Activated naive CD8-positive, alpha-beta T cell (primary cell): ENCODE results near the gene IPPK.

ENCODE experiments used
- H3K27ac Mint-ChIP-seq: one replicate; pipeline ENCODE4 v1.8.0; 2021; ENCODE audit warnings: mixed read lengths
- H3K27me3 Mint-ChIP-seq: one replicate; pipeline ENCODE4 v1.8.0; 2021; ENCODE audit warnings: mixed read lengths
- H3K36me3 Mint-ChIP-seq: one replicate; pipeline ENCODE4 v1.8.0; 2021; ENCODE audit warnings: mixed read lengths
- H3K4me1 Mint-ChIP-seq: one replicate; pipeline ENCODE4 v1.8.0; 2021; ENCODE audit warnings: low read depth, mixed read lengths
- H3K4me3 Mint-ChIP-seq: one replicate; pipeline ENCODE4 v1.8.0; 2021; ENCODE audit warnings: mild to moderate bottlenecking, mixed read lengths
- H3K9me3 Mint-ChIP-seq: one replicate; pipeline ENCODE4 v1.8.0; 2021; ENCODE audit warnings: low read depth, mixed read lengths

The IPPK gene

GRCh38 chr9:92610470-92611420 is 59.2 kb downstream of the IPPK start:
- H3K36me3 Mint-ChIP-seq: no peaks in the 10 kb centered on the region
- no peaks in the 10 kb centered on the region for H3K4me1 Mint-ChIP-seq
- H3K27ac Mint-ChIP-seq: no peak overlapping the region
- H3K4me3 Mint-ChIP-seq: no peak overlapping the region
- H3K9me3 Mint-ChIP-seq: no peaks in the 10 kb centered on the region
- H3K27me3 Mint-ChIP-seq: no peaks in the 10 kb centered on the region

GRCh38 chr9:92608909-92609445 is 61.0 kb downstream of the IPPK start:
- Mint-ChIP-seq H3K27ac (no peak overlapping the region), H3K4me3 (no peak overlapping the region), H3K4me1 (no peaks in the 10 kb centered on the region), H3K36me3 (no peaks in the 10 kb centered on the region), H3K27me3 (no peaks in the 10 kb centered on the region), H3K9me3 (peaks cover 4% of the 10 kb centered on the region)

- no peaks in the 10 kb centered on the region for H3K27me3 Mint-ChIP-seq
- H3K4me1 Mint-ChIP-seq: no peaks in the 10 kb centered on the region
- H3K4me3 Mint-ChIP-seq: no peak overlapping the region
- H3K9me3 Mint-ChIP-seq: peaks cover 10% of the 10 kb centered on the region
- H3K27ac Mint-ChIP-seq: no peak overlapping the region
- no peaks in the 10 kb centered on the region for H3K36me3 Mint-ChIP-seq
Observed at GRCh38 chr9:92608241-92608908, 61.6 kb downstream of the IPPK start.

- Mint-ChIP-seq H3K4me1 (no peaks in the 10 kb centered on the region), H3K27ac (no peak overlapping the region), H3K36me3 (no peaks in the 10 kb centered on the region)
Observed at GRCh38 chr9:92607773-92608172, 62.2 kb downstream of the IPPK start.

DNA sequence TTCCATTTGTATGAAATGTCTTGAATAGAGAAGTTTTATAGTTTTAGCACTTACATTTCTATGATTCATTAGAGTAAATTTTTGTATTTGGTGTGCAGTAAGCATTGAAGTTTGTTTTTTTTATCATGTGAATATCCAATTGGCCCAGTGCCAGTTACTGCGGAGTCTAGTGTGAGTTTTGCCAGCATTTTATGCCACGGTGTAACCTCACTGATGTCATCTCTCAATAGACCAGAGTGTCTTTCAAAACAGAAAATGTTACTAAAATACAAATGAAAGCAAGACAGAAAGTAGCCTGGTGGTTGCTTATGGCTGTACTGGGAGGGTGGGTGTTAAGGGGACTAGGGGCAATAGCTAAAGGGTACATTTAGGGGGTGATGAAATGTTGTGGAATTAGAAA is 62.8 kb downstream of the IPPK start:
- H3K27ac Mint-ChIP-seq: no peak overlapping the region
- no peaks in the 10 kb centered on the region for H3K27me3 Mint-ChIP-seq
- no peak overlapping the region for H3K4me3 Mint-ChIP-seq
- H3K9me3 Mint-ChIP-seq: peaks cover 12% of the 10 kb centered on the region
- peaks cover under 1% of the 10 kb centered on the region for H3K36me3 Mint-ChIP-seq
- no peaks in the 10 kb centered on the region for H3K4me1 Mint-ChIP-seq

More at GRCh38 chr9:92607773-92608172, 62.2 kb downstream of the IPPK start:
- H3K9me3 Mint-ChIP-seq: peaks cover 12% of the 10 kb centered on the region
- H3K27me3 Mint-ChIP-seq: no peaks in the 10 kb centered on the region
- no peak overlapping the region for H3K4me3 Mint-ChIP-seq

- no peak overlapping the region for H3K4me3 Mint-ChIP-seq
- peaks cover 12% of the 10 kb centered on the region for H3K9me3 Mint-ChIP-seq
- H3K27ac Mint-ChIP-seq: no peak overlapping the region
- peaks cover 2% of the 10 kb centered on the region for H3K36me3 Mint-ChIP-seq
- H3K27me3 Mint-ChIP-seq: no peaks in the 10 kb centered on the region
- H3K4me1 Mint-ChIP-seq: no peaks in the 10 kb centered on the region
Observed at GRCh38 chr9:92605224-92605623, 64.7 kb downstream of the IPPK start.

DNA sequence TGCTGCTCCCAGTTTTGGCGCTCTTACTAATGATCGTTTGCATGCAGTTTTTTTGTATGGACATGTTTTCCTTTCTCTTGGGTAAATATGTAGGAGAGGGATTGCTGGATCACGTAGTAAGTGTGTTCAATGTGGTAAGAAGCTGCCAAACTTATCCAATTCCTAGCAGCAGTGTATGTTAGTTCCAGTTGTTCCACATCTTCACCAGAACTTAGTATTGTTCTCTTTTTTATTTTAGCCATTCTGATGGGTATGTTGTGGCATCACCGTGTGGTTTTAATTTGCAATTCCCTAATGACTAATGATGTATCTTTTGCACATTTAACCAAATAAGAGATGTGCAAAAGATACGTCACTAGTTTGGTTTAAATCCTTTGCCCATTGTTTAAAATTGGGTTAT is 65.9 kb downstream of the IPPK start:
- H3K36me3 Mint-ChIP-seq: peaks cover 2% of the 10 kb centered on the region
- no peak overlapping the region for H3K27ac Mint-ChIP-seq
- no peaks in the 10 kb centered on the region for H3K4me1 Mint-ChIP-seq
- H3K27me3 Mint-ChIP-seq: no peaks in the 10 kb centered on the region
- H3K9me3 Mint-ChIP-seq: peaks cover 12% of the 10 kb centered on the region
- no peak overlapping the region for H3K4me3 Mint-ChIP-seq

DNA sequence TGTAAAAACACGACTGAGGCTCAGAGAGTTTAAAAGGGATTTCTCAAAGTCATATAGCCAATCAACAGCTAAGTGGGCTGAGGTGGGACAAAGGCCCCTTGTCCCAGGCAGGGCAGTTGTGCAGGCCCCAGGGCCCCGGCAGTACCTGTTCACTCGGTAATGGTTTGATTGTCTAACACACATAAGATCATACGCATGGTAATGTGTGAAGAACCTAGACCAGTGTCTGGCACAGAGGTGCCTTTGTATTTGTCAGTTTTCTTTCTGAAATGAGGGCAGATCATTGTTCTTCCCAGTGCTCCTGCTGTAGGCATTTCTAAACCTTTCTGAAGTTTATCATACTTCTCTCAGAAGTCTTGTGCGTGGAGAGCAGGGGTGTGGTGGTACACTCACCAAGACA is 66.8 kb downstream of the IPPK start:
- H3K27me3 Mint-ChIP-seq: no peaks in the 10 kb centered on the region
- H3K4me3 Mint-ChIP-seq: no peak overlapping the region
- peaks cover 12% of the 10 kb centered on the region for H3K9me3 Mint-ChIP-seq
- H3K4me1 Mint-ChIP-seq: no peaks in the 10 kb centered on the region
- H3K27ac Mint-ChIP-seq: no peak overlapping the region
- peaks cover 2% of the 10 kb centered on the region for H3K36me3 Mint-ChIP-seq

GRCh38 chr9:92602413-92602812 is 67.5 kb downstream of the IPPK start:
- no peak overlapping the region for H3K4me3 Mint-ChIP-seq
- peaks cover 2% of the 10 kb centered on the region for H3K36me3 Mint-ChIP-seq
- no peaks in the 10 kb centered on the region for H3K4me1 Mint-ChIP-seq
- H3K9me3 Mint-ChIP-seq: peaks cover 12% of the 10 kb centered on the region
- no peak overlapping the region for H3K27ac Mint-ChIP-seq
- H3K27me3 Mint-ChIP-seq: no peaks in the 10 kb centered on the region

- H3K27ac Mint-ChIP-seq: no peak overlapping the region
- H3K4me3 Mint-ChIP-seq: no peak overlapping the region
- peaks cover 2% of the 10 kb centered on the region for H3K36me3 Mint-ChIP-seq
Observed at GRCh38 chr9:92601451-92601850, 68.5 kb downstream of the IPPK start.

GRCh38 chr9:92600462-92601261 is 69.3 kb downstream of the IPPK start:
- no peaks in the 10 kb centered on the region for H3K27me3 Mint-ChIP-seq
- peaks cover 2% of the 10 kb centered on the region for H3K36me3 Mint-ChIP-seq
- H3K9me3 Mint-ChIP-seq: peaks cover 12% of the 10 kb centered on the region

More at GRCh38 chr9:92601451-92601850, 68.5 kb downstream of the IPPK start:
- Mint-ChIP-seq H3K4me1 (no peaks in the 10 kb centered on the region), H3K9me3 (peaks cover 12% of the 10 kb centered on the region), H3K27me3 (no peaks in the 10 kb centered on the region)

DNA sequence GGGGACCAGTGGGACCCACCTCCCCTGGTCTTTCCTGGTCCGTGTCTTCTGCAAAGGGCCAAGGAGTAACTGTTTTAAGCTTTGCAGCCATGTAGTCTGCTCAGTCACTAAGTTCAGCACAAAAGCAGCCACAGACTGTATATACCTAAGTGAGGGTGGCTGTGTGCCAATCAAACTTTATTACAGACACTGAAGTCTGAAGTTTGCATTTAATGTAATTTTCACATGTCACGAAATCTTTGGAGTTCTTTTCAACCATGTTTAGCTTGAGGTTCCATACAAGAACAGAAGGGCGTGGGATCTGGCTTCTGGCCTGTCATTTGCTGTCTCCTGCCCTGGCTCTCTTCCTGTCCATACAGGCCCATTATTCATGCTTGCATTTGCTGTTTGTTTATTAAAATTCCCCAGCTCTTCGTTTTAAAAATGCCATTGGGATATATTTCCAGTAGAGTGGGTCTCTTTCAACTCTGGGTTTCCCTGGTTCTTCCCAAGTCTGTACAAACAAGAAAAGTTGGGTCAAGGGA is 69.9 kb downstream of the IPPK start:
- Mint-ChIP-seq H3K27ac (no peak overlapping the region), H3K4me3 (no peak overlapping the region), H3K4me1 (no peaks in the 10 kb centered on the region), H3K27me3 (no peaks in the 10 kb centered on the region), H3K36me3 (peaks cover 2% of the 10 kb centered on the region), H3K9me3 (peaks cover 12% of the 10 kb centered on the region)

More at GRCh38 chr9:92600462-92601261, 69.3 kb downstream of the IPPK start:
- Mint-ChIP-seq H3K4me1 (no peaks in the 10 kb centered on the region), H3K4me3 (no peak overlapping the region), H3K27ac (no peak overlapping the region)

DNA sequence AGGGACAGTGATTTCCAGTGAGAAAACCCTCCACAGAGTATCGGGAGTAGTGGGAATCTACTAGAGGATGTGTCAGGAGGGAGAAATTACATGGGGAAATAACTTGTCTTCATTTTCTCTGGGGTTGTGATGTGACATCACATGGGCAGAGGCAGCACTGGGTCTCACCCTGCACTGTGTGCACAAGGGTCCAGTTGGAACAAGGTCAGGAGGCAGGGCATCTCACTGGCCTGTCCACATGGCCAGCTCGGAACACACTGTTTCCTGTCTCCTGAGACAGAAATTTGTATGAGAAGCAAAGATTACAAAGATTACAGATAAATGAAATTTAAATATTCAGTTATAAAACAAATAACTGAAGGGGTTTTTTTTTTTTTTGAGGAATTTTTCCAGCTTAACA is 71.5 kb downstream of the IPPK start:
- Mint-ChIP-seq H3K27me3 (no peaks in the 10 kb centered on the region), H3K36me3 (peaks cover 2% of the 10 kb centered on the region), H3K27ac (no peak overlapping the region), H3K4me3 (no peak overlapping the region), H3K9me3 (peaks cover 2% of the 10 kb centered on the region), H3K4me1 (no peaks in the 10 kb centered on the region)

DNA sequence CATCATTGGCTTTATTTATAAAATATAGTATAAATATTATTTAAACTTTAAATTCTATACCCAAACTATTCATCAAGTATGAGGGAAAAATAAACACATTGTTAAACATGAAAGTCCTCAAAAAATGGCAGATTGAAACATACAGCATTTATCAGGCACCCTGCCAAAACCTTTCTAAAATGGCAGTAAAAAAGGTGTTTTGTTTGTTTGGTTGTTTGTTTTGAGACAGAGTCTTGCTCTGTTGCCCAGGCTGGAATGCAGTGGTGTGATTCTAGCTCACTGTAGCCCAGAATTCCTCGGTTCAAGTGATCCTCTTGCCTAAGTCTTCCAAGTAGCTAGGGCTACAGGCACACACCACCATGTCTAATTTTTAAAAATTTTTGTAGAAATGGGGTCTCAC is 74.0 kb downstream of the IPPK start:
- H3K27ac Mint-ChIP-seq: no peak overlapping the region
- H3K9me3 Mint-ChIP-seq: no peaks in the 10 kb centered on the region
- no peaks in the 10 kb centered on the region for H3K27me3 Mint-ChIP-seq
- H3K36me3 Mint-ChIP-seq: no peaks in the 10 kb centered on the region
- no peak overlapping the region for H3K4me3 Mint-ChIP-seq
- no peaks in the 10 kb centered on the region for H3K4me1 Mint-ChIP-seq
